Measurements from ENCODE around the gene ALG3. TPM values are rescaled to one million over a fixed set of nuclear protein-coding genes. Genes with fewer than 3 reads are reported as not detected.

Gene ALG3
- total RNA-seq, 1 donor from 2014 or later, result 73.7 TPM

DNA sequence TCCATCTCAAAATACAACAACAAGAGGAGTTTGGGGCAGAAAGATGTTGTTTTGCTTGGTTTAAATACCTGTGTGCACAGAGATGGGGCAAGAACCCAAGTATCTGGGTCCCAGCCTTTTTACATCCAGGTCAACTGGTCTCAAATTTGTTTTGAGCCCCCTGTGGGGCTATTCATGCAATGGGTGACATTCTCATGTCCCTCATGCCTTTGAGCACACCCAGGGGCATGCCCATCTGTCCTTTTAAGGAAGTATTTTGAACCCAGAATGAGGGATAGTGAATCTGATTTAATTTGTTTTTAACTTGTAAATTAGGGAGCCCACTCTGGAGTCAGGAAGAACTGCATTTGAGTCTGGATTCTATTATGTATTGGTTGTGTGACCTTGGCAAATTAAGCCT, 47.9 kb downstream of the ALG3 start:
- DNase-seq (ENCODE audit: low read depth), result no peak
- no peaks in the 10 kb centered on the region for H3K27me3 ChIP-seq (ENCODE audit: control insufficient read depth, insufficient read depth, low read length)
- H3K36me3 ChIP-seq (ENCODE audit: control insufficient read depth, insufficient read depth, low read length), result no peaks in the 10 kb centered on the region
- TF ChIP-seq, protein P1, sequence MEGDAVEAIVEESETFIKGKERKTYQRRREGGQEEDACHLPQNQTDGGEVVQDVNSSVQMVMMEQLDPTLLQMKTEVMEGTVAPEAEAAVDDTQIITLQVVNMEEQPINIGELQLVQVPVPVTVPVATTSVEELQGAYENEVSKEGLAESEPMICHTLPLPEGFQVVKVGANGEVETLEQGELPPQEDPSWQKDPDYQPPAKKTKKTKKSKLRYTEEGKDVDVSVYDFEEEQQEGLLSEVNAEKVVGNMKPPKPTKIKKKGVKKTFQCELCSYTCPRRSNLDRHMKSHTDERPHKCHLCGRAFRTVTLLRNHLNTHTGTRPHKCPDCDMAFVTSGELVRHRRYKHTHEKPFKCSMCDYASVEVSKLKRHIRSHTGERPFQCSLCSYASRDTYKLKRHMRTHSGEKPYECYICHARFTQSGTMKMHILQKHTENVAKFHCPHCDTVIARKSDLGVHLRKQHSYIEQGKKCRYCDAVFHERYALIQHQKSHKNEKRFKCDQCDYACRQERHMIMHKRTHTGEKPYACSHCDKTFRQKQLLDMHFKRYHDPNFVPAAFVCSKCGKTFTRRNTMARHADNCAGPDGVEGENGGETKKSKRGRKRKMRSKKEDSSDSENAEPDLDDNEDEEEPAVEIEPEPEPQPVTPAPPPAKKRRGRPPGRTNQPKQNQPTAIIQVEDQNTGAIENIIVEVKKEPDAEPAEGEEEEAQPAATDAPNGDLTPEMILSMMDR (IDR thresholded peaks at IDR 0.05; ENCODE audit: insufficient read depth, low read length, poor library complexity, severe bottlenecking), result no peak
- no peak overlapping the region for H3K4me3 ChIP-seq (ENCODE audit: low read depth, low read length)

DNA sequence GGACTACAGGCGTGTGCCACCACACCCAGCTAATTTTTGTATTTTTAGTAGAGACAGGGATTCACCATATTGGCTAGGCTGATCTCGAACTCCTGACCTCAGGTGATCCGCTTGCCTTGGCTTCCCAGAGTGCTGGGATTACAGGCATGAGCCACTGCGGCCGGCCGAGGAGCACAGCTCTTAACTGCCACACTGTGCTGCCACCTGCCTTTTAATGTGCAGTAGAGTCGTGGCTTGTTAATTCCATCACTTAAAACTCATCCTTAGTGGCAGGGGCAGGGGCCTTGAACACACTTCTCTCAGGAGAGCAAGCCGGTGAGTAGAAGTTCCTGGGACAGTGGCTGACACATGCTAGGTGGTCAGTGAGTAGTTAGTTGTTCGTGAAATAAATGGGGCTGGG, 50.3 kb downstream of the ALG3 start:
- Histone ChIP-seq H3K4me3 (ENCODE audit: low read depth, low read length) (no peak overlapping the region), H3K27me3 (ENCODE audit: control insufficient read depth, insufficient read depth, low read length) (no peaks in the 10 kb centered on the region), H3K36me3 (ENCODE audit: control insufficient read depth, insufficient read depth, low read length) (peaks cover 2% of the 10 kb centered on the region)
- TF ChIP-seq, protein P1 (IDR thresholded peaks at IDR 0.05; ENCODE audit: insufficient read depth, low read length, poor library complexity, severe bottlenecking), result no peak
- no peak for DNase-seq (ENCODE audit: low read depth)

DNA sequence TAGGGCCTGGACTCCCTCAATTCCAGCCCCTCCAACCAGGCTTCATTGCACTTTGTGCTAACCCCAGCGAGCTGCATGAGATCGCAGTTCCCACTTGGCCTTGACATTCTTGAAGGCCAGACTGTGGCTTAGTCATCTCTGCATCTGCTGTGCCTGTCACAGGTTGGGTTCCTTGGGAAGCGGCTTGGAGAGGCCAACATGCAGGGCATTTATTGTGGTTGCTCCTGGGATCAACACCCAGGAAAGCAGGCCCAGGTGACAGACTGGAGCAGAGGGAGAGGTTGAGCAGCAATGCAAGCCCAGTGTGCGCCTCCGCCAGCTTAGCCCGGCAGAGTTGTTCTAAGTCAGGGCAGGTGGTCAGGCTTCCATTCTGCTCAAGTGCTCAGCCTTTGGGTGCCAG, 52.2 kb downstream of the ALG3 start:
- peaks cover 6% of the 10 kb centered on the region for H3K36me3 ChIP-seq (ENCODE audit: control insufficient read depth, insufficient read depth, low read length)
- TF ChIP-seq, protein P1 (IDR thresholded peaks at IDR 0.05; ENCODE audit: insufficient read depth, low read length, poor library complexity, severe bottlenecking), result no peak
- H3K27me3 ChIP-seq (ENCODE audit: control insufficient read depth, insufficient read depth, low read length), result no peaks in the 10 kb centered on the region
- no peak overlapping the region for H3K4me3 ChIP-seq (ENCODE audit: low read depth, low read length)
- DNase-seq (ENCODE audit: low read depth), result no peak

DNA sequence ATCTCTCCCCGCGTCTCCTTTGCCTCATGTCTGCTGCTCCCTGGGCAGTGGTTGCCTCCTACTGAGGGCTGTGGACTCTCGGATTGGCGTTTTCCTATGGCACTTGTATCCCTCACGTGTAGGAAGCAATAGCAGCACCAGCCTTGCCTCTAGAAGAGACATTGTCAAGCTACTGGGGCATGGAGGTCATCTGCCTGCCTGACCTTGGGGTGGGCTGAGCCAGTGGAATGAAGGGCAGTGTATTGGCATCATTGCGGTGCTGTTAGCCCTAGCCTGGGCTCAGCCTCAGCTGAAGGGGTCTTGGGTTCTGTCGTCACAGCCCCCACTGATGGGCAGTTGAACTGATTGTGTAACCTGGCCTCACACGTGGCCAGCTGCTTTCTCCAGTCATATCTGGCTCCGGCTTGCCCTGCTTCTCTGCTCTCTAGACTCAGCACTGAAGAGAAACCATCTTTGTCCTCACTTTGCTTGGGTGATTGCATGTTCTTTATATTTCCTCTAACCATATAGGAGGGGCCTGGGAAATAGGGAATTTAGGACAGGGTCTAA, 54.7 kb downstream of the ALG3 start:
- Histone ChIP-seq H3K27me3 (ENCODE audit: control insufficient read depth, insufficient read depth, low read length) (no peaks in the 10 kb centered on the region), H3K4me3 (ENCODE audit: low read depth, low read length) (no peak overlapping the region), H3K36me3 (ENCODE audit: control insufficient read depth, insufficient read depth, low read length) (peaks cover 13% of the 10 kb centered on the region)
- no peak for DNase-seq (ENCODE audit: low read depth)
- TF ChIP-seq, protein P1 (IDR thresholded peaks at IDR 0.05; ENCODE audit: insufficient read depth, low read length, poor library complexity, severe bottlenecking), result no peak

DNA sequence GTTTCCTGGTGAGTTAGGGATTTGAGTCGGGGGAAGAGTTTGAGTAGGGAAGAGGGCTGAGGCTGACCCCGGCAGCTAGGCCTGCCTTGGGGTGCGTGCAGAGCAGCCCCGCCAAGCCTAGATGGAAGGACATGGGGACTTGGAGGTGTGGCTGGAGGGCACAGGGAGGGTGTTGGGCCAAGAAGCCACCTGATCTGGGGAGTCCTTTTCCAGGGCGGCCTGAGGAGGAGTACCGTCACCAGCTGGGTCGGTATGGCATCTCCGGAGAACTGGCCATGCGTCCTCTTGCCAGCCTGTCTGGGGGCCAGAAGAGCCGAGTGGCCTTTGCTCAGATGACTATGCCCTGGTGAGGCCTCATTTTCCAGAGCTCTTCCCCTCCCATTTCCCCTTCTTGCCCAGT, 55.9 kb downstream of the ALG3 start:
- TF ChIP-seq, protein P1 (IDR thresholded peaks at IDR 0.05; ENCODE audit: insufficient read depth, low read length, poor library complexity, severe bottlenecking), result no peak
- DNase-seq (ENCODE audit: low read depth), result no peak
- peaks cover 13% of the 10 kb centered on the region for H3K36me3 ChIP-seq (ENCODE audit: control insufficient read depth, insufficient read depth, low read length)
- H3K27me3 ChIP-seq (ENCODE audit: control insufficient read depth, insufficient read depth, low read length), result no peaks in the 10 kb centered on the region
- H3K4me3 ChIP-seq (ENCODE audit: low read depth, low read length), result no peak overlapping the region

Other genes with a start within 250 kb of the ALG3 start
- 9.1 and 14.3 TPM in 2 replicates for gene ABCC5, start 231.1 kb downstream of the ALG3 start, total RNA-seq
- gene HTR3D, start 217.2 kb downstream of the ALG3 start, total RNA-seq, result not detected in 2 replicates
- not detected in 2 replicates for gene HTR3C, start 195.9 kb downstream of the ALG3 start, total RNA-seq
- not detected in 2 replicates for gene HTR3E, start 151.9 kb downstream of the ALG3 start, total RNA-seq
- gene EIF2B5, start 113.6 kb downstream of the ALG3 start, total RNA-seq, result 28.8 and 33.8 TPM in 2 replicates
- gene DVL3, start 93.6 kb downstream of the ALG3 start, total RNA-seq, result 51.7 and 61.6 TPM in 2 replicates
- 282 and 297 TPM in 2 replicates for gene AP2M1, start 74.1 kb downstream of the ALG3 start, total RNA-seq
- 55.7 and 57.9 TPM in 2 replicates for gene ABCF3, start 62.8 kb downstream of the ALG3 start, total RNA-seq
- gene VWA5B2, start 19.4 kb downstream of the ALG3 start, total RNA-seq, result 0.07 TPM in 1 of 2 replicates, not detected in the other
- 6.3 and 8.3 TPM in 2 replicates for gene EEF1AKMT4, start 710 bp upstream of the ALG3 start, total RNA-seq
- 0.67 and 1.2 TPM in 2 replicates for gene CAMK2N2, start 12.6 kb upstream of the ALG3 start, total RNA-seq
- not detected in 2 replicates for gene ECE2, start 27.1 kb upstream of the ALG3 start, total RNA-seq
- gene PSMD2, start 50.3 kb upstream of the ALG3 start, total RNA-seq, result 903 and 972 TPM in 2 replicates
- gene EIF4G1, start 65.6 kb upstream of the ALG3 start, total RNA-seq, result 381 and 386 TPM in 2 replicates
- 14.0 and 14.7 TPM in 2 replicates for gene FAM131A, start 88.6 kb upstream of the ALG3 start, total RNA-seq
- gene CLCN2, start 112.6 kb upstream of the ALG3 start, total RNA-seq, result 2.6 and 4.0 TPM in 2 replicates
- gene POLR2H, start 112.7 kb upstream of the ALG3 start, total RNA-seq, result 73.3 and 79.8 TPM in 2 replicates
- 0.25 TPM in 1 of 2 replicates, not detected in the other for gene THPO, start 129.2 kb upstream of the ALG3 start, total RNA-seq
- gene CHRD, start 131.1 kb upstream of the ALG3 start, total RNA-seq, result under 0.01 and 1.0 TPM in 2 replicates